ENCODE data around the gene TOLLIP. TPM values are rescaled to one million over a fixed set of nuclear protein-coding genes. Genes with fewer than 3 reads are reported as not detected.

Gene TOLLIP
- total RNA-seq, 6 experiments from 2014 or later = 68.3 to 103 (median 88.0) TPM

- WGBS (ENCODE audit: insufficient coverage, low coverage, low lambda C conversion rate, missing lambda C conversion rate) = 35% methylated on average over 19 of the region's 25 CpGs
- no peaks in the 10 kb centered on the region for H3K9me3 ChIP-seq
- H3K4me3 ChIP-seq = peak overlapping the region in 2 of 3 donors; percentile 40 to 50
- peak overlapping the region; percentile 58 to 96 (median 89) for H3K27ac ChIP-seq
- intact Hi-C loops (cut with DNase I) = no loop called here
- DNase-seq = peak; percentile 71 to 80 (median 76)
- no peaks in the 10 kb centered on the region for H3K27me3 ChIP-seq
- H3K4me1 ChIP-seq = peaks cover 0 to 93% (median 40%) of the 10 kb centered on the region in 4 donors
- ATAC-seq = peak; percentile 39 to 43 (median 40)
- H3K36me3 ChIP-seq = peaks cover 0 to 2% (median 0%) of the 10 kb centered on the region in 4 donors
- TF ChIP-seq CTCF (IDR thresholded peaks at IDR 0.05) = peak; percentile 46 to 69 (median 64)
- TF ChIP-seq POLR2A (IDR thresholded peaks at IDR 0.05) = peak; percentile 57
Measured at GRCh38 chr11:1303126-1303821, 6.2 kb downstream of the TOLLIP start.

- Histone ChIP-seq H3K9me3 (no peaks in the 10 kb centered on the region), H3K27me3 (no peaks in the 10 kb centered on the region), H3K27ac (peak overlapping the region; percentile 58 to 96 (median 89)), H3K36me3 (peaks cover 0 to 2% (median 0%) of the 10 kb centered on the region in 4 donors), H3K4me1 (peaks cover 0 to 93% (median 43%) of the 10 kb centered on the region in 4 donors), H3K4me3 (peak overlapping the region in 2 of 3 donors; percentile 40 to 50)
- DNase-seq (peak; percentile 66 to 90 (median 89)), ATAC-seq (peak; percentile 20 to 58 (median 52))
- intact Hi-C loops (cut with DNase I) = no loop called here
- TF ChIP-seq CTCF (IDR thresholded peaks at IDR 0.05) = no peak
- peak; percentile 22 for TF ChIP-seq POLR2A (IDR thresholded peaks at IDR 0.05)
- 27% methylated on average over 15 of the region's 17 CpGs for WGBS (ENCODE audit: insufficient coverage, low coverage, low lambda C conversion rate, missing lambda C conversion rate)
Measured at GRCh38 chr11:1302461-1303125, 6.8 kb downstream of the TOLLIP start.

GRCh38 chr11:1302041-1302460, 7.4 kb downstream of the TOLLIP start:
- WGBS (ENCODE audit: insufficient coverage, low coverage, low lambda C conversion rate, missing lambda C conversion rate) = no CpG with 5 or more reads among the region's 13 CpGs
- intact Hi-C loops (cut with DNase I) = no loop called here
- ATAC-seq = no peak
- Histone ChIP-seq H3K36me3 (peaks cover 0 to under 1% (median 0%) of the 10 kb centered on the region in 4 donors), H3K4me3 (peak overlapping the region in 2 of 3 donors; percentile 27 to 50), H3K27me3 (no peaks in the 10 kb centered on the region), H3K4me1 (peaks cover 0 to 93% (median 43%) of the 10 kb centered on the region in 4 donors), H3K9me3 (no peaks in the 10 kb centered on the region), H3K27ac (peak overlapping the region in 2 of 3 donors; percentile 89 to 96)
- TF ChIP-seq POLR2A (IDR thresholded peaks at IDR 0.05) (no peak), CTCF (IDR thresholded peaks at IDR 0.05) (no peak)
- peak in 1 of 3 donors; percentile 52 for DNase-seq

GRCh38 chr11:1301220-1302000, 8.0 kb downstream of the TOLLIP start:
- DNase-seq (peak in 1 of 3 donors; percentile 27), ATAC-seq (no peak)
- intact Hi-C loops (cut with DNase I) = no loop called here
- Histone ChIP-seq H3K4me1 (peaks cover 0 to 90% (median 41%) of the 10 kb centered on the region in 4 donors), H3K27me3 (no peaks in the 10 kb centered on the region), H3K9me3 (no peaks in the 10 kb centered on the region), H3K27ac (peak overlapping the region in 2 of 3 donors; percentile 89 to 96), H3K36me3 (no peaks in the 10 kb centered on the region), H3K4me3 (peak overlapping the region in 1 of 3 donors; percentile 27)
- TF ChIP-seq POLR2A (IDR thresholded peaks at IDR 0.05) = no peak
- no peak for TF ChIP-seq CTCF (IDR thresholded peaks at IDR 0.05)
- WGBS (ENCODE audit: insufficient coverage, low coverage, low lambda C conversion rate, missing lambda C conversion rate) = 75% methylated on average over 6 of the region's 22 CpGs

Data from right lobe of liver (tissue), 6 donors.